Lower leg skin (tissue), 3 donors: ENCODE results near the gene TRIM71.

Source experiments
- CTCF ChIP-seq, 3 donors: fragments of 450-650 bp; IDR thresholded peaks; one replicate each; pipeline ENCODE4 v1.5.1; 2016; ENCODE audit warnings: antibody characterized with exemption in 3 of 3, mild to moderate bottlenecking in 3 of 3, moderate library complexity in 2 of 3
- POLR2A ChIP-seq, 2 donors: fragments of 450-650 bp; IDR thresholded peaks; one replicate each; pipeline ENCODE4 v1.6.1; 2016 to 2017; ENCODE audit warnings: antibody characterized with exemption in 2 of 2, mild to moderate bottlenecking in 1 of 2, moderate library complexity in 1 of 2

GRCh38 chr3:32857921-32858320 is 40.1 kb downstream of the TRIM71 start:
- TF ChIP-seq CTCF (IDR thresholded peaks at IDR 0.05), result no peak
- no peak for TF ChIP-seq POLR2A (IDR thresholded peaks at IDR 0.05)
